Spleen (tissue), 3 donors: ENCODE results near the gene UBE4A.

Experiments
- POLR2A ChIP-seq, 3 donors: fragments of 450-650 bp; IDR thresholded peaks; one replicate each; pipeline ENCODE4 v1.5.1; 2017; ENCODE audit warnings: antibody characterized with exemption in 3 of 3, mild to moderate bottlenecking in 1 of 3
- POLR2AphosphoS5 ChIP-seq, 3 donors: sonication (generic); formaldehyde crosslinking; IDR thresholded peaks; one replicate each; pipeline ENCODE4 v1.5.1; 2017; ENCODE audit warnings: antibody characterized with exemption in 3 of 3

GRCh38 chr11:118310781-118311485 lies 48.5 kb upstream of the UBE4A start:
- TF ChIP-seq POLR2AphosphoS5 (IDR thresholded peaks at IDR 0.05) (no peak), POLR2A (IDR thresholded peaks at IDR 0.05) (no peak)
